ENCODE results near the gene SLC24A1. TPM values are rescaled to one million over a fixed set of nuclear protein-coding genes. Genes with fewer than 3 reads are reported as not detected.

SLC24A1 gene
- 7.9 and 8.2 TPM in 2 replicates for total RNA-seq (2014; rRNA removed; shearing (Covaris generic))

DNA sequence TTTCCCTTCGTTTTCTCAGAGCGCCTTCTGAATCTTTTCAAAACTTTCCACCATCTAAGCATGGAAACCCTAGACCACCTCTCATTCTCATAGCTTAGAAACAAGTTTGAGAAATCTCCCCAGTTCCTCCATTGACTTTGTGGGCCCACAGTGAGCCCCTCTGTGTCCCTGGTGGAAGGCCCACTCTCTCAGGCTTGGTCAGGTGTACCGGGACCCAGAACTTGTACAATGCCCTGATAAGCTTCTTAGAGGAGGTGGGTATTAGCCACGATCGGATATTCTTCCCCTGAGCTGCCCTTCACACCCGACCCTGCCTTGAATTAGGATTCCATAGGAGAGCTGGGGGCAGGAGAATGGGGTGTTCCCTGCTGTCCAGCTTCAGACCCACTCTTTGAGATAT lies at the start of gene SLC24A1:
Gene SLC24A1 (plus strand): TSS at position 301 of the 400 bp plus-strand sequence. CDS start 2,143 bp downstream, outside the sequence.
- in situ Hi-C loops (cut with HindIII; ENCODE audit: low sequenced_read_pairs), result no loop called here
- DNase-seq (ENCODE audit: low spot score), result no peak

DNA sequence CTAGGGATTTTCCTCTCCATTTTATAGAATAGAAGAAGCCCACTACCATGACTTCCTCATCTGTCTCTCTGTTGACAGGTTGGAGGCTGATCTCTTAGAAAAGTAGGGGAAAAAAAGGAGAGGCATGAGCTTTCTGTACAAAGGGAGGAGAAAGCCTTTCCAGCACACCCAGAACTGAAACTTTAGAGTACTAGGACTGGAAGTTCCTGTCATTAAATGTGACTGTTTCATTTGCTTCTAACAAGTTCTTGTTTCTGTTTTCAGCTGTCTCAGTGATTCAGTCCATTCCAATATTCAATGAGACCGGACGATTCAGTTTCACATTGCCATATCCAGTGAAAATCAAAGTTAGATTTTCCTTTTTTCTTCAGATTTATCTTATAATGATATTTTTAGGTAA lies 49.8 kb upstream of the SLC24A1 start:
- no peak for DNase-seq (ENCODE audit: low spot score)
- in situ Hi-C loops (cut with HindIII; ENCODE audit: low sequenced_read_pairs), result no loop called here

DNA sequence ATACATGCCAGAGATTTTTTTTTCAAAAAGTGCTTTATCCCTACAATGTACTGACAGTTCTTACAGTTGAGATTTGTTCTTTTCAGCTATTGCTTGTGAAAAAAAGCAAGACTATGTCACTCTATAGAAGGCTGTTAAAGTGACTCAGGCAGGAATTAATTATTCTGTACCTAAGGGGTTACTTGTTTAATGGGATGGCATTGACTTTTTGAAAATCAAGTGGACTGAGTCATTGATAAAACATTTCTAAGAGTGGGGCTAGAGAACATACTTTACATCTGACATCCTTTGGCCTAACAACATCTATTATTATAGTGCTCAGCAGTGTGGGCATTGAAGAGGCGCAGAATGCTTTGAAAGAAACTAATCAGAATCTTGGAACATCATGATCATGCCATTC lies 45.1 kb upstream of the SLC24A1 start:
- no peak for DNase-seq (ENCODE audit: low spot score)
- in situ Hi-C loops (cut with HindIII; ENCODE audit: low sequenced_read_pairs), result no loop called here

DNA sequence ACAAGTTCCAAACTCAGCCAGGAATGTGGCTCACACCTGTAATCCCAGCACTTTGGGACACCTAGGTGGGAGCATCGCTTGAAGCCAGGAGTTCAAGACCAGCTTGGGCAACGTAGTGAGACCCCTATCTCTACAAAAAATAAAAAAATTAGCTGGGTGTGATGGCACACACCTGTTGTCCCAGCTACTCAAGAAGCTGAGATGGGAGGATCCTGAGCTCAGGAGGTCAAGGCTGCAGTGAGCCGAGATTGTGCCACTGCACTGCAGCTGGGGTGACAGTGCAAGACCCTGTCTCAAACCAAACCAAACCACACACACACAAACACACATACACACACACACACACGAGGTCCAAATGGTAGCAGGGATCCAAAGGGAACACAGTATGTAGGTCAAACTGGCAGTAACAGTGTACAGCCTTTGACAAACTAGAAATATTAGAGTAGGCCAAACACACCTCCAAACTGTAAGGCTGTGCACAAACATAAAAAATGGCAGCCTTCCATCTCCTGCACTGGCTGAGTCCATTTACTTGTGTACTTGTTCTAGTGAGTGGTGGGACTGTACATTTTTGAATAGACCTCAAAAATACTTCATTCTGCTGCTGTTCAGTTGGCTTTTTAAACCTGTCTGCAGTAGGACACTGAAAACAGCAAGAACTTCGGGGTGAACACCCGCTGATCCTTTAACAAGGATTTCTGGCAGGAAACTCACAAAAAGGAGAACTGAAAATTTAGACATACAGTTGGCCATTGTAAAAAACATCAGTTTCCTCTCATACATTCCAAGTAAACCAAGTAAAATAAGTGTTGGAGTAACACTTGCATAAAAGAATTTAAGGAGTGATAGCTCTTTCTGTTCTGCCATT lies 44.4 kb upstream of the SLC24A1 start:
- in situ Hi-C loops (cut with HindIII; ENCODE audit: low sequenced_read_pairs), result no loop called here
- DNase-seq (ENCODE audit: low spot score), result no peak

DNA sequence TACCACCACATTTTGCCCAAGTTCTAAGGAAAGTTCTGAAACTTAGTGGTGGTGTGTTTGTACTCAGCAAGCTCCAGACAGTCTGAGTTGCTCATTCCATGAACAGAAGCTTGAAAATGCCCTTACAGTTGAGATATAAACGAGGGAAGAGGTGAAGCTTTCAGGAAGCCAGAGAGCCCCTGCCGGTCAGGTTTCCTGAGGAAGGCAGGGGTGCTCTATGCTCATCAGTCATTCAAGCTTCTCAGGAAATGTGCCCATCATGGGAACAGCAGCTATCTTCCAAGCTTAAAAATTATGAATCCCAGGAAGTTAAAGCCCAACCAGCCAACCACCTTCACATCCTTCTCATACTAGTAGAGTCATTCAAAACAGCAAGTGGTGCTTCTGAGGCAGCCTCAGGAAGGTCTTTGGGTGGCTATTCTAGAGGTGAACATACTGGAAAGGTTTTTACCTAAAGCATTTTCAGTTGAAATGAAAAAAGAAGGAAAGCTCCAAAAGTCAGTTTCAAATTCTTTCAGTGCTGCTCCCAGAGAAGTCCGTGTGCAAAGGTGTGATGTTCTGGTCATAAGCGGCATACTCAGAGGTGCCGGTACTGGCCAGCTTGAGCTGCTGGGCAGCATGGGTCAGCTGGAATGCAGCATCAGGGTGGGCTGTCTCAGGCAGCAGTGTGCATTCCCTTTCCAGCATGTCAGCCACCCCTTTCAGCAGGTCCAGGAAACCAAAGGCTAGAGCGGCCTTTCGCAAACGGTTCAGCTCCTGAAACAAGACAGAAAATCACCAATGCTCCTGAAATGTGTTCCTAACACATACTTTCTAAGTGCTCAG lies 42.6 kb upstream of the SLC24A1 start:
- no peak for DNase-seq (ENCODE audit: low spot score)
- in situ Hi-C loops (cut with HindIII; ENCODE audit: low sequenced_read_pairs), result no loop called here

DNA sequence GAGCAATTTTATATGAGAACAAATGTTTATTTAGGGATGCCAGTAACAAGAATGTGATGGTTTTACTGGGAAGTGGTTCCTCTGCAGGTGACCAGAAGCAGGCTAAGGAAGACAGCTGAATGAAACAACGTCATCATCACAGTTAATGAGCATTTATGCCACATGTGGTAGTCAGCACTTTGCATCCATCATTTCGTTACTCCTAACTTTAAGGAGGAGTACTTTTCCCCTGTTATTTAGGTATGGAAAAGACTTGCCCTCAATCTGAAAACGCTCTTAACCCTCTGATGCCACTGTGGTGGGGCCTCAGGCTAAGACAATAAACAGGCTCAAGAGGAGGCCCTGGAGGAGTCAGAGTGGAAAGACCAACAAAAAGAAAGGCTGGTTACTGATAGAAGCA lies 42.0 kb upstream of the SLC24A1 start:
- in situ Hi-C loops (cut with HindIII; ENCODE audit: low sequenced_read_pairs), result no loop called here

DNA sequence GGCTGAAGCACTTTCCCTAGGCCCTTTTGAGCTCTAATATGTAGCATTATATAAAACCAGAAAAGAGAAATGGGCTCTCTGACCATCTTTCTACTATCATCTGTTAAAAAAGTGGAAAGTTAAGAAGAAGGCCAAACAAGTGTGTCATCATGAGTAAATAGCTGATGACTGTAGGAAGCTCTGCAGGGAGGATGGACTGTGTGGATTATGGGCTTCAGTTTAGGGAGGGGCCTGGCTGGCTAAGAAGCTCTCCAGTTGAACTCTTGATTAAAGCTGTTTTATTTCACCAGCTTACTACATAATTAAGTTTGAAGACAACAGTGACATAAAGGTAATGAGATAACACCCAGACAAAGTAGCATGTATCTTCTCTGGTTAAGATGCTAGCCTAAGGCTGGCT lies 41.5 kb upstream of the SLC24A1 start:
- DNase-seq (ENCODE audit: low spot score), result no peak
- in situ Hi-C loops (cut with HindIII; ENCODE audit: low sequenced_read_pairs), result no loop called here

More for the DNA sequence above, 42.0 kb upstream of the SLC24A1 start:
- no peak for DNase-seq (ENCODE audit: low spot score)

DNA sequence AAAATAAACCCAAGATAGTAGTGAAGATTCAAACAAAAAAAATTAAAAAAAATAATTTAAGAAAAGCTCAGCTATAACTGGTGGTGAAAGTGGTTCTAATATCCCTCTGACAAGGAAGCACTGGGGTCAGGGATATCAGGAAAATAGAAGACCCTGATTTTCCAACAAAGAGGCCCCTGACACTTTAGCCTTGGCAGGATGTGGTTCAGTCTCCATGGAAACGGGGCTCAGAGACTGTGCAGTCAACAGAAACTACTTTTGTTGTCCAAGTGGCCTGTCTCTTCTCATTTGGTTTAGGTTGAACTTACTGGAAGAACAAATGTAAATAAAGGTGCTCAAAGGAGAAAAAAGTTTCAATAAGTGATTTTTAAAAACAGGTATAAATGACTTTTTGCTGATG lies 38.0 kb upstream of the SLC24A1 start:
- no peak for DNase-seq (ENCODE audit: low spot score)
- in situ Hi-C loops (cut with HindIII; ENCODE audit: low sequenced_read_pairs), result no loop called here

DNA sequence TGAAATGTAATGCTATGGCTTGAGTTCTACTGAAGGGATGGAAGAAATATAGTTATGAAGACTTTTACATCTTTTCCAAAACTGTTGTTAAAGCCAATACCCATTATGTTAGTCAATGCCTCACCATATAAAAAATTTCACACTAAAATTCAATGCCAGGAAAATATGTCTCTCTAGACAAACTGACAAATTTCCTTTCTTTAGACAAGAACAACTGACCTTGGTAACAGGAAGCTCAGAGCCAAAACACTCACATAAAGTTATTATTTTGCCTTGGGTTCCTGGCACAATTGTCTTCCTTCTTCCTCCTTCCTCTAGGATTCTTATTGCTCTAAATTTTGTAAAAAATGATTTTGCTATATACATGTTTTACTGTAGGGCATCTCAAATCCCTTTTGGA lies 37.5 kb upstream of the SLC24A1 start:
- in situ Hi-C loops (cut with HindIII; ENCODE audit: low sequenced_read_pairs), result no loop called here
- DNase-seq (ENCODE audit: low spot score), result no peak

DNA sequence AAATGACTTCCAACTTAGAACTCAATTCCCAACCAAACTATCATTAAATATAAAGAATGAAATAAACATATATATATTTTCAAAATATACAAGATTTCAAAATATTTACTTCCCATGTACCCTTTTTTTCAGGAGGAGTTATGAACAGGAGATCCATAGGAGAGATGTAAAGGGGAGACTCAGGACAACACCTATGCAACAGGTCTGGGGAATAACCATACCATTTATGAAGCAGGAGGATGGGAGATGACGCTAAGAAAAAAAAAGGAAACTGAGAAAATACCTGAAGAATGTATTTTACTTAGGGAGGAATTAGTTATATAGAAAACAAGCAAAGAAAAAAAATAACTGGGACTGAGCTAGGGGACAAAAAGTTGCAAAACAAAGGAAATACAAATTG lies 34.6 kb upstream of the SLC24A1 start:
- no peak for DNase-seq (ENCODE audit: low spot score)
- in situ Hi-C loops (cut with HindIII; ENCODE audit: low sequenced_read_pairs), result no loop called here

DNA sequence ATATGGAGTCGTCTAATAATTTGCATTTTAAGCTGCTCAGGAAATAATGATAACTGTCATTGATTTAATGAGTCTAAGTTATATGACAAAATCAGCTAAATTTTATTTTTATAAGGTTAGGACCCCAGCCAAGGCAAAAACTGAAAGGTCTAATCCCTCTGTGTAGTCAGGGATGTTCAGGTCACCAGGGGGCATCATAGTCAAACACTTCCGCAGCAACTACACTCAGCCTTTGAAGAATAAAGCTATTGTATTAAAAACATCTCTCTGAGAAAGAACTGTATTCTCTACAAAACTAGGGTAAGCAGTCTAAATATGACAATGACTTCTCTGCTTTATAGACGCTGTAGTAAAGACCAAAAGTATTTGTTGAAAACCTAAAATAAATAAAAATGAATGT lies 25.8 kb upstream of the SLC24A1 start:
- DNase-seq (ENCODE audit: low spot score), result no peak
- in situ Hi-C loops (cut with HindIII; ENCODE audit: low sequenced_read_pairs), result no loop called here

DNA sequence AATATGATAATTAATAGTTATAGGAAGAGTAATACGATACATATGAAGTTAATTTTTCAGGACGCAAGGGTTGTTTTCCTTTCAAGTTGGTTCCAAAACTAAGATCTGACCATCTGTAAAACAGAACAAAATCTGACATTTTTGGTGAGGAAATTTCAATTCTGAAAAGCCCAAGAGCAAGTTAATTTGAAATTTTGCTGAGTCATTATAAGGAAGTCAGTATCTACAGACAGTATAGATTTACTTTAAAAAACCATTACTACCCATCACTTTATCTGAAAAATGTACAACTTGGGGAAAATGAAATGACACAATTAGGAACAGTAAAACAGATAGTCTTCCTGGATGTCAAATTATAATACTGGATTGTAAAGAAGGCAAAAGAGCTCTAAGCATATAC lies 23.3 kb upstream of the SLC24A1 start:
- in situ Hi-C loops (cut with HindIII; ENCODE audit: low sequenced_read_pairs), result no loop called here
- no peak for DNase-seq (ENCODE audit: low spot score)

DNA sequence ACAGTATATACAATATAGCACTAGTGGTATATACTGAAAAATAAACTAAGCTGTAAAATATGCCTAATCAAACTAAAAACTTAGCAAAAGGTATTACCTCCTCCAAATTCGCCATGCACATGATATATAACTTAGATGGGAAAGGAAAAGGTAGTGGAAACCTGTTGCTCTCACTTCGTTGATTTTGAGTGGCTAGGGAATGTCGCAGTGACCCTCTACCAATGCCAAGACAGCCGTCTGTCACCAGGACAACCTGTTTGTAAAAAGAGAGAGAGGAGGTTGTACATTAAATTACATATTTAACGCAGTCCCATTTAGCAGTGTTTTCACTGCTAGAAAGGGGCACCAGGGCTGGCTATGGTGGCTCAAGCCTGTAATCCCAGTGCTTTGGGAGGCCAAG lies 22.1 kb upstream of the SLC24A1 start:
- no peak for DNase-seq (ENCODE audit: low spot score)
- in situ Hi-C loops (cut with HindIII; ENCODE audit: low sequenced_read_pairs), result no loop called here

DNA sequence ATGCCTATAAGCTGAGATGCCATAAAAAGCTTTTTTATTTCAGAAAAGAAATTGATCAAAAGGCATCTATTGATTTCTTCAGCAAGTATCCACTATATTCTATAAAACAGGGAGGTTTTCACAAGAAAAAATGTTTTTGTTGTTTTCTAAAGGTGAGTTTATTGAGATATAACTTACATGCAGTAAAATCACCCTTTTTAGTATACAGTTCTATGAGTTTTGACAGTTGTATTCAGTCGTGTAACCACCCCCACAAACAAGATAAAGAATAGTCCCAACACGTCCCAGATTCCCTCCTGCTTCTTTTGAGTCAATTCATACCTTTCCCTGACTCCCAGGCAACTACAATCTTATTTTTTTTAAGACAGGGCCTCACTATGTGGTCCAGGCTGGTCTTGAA lies 18.6 kb upstream of the SLC24A1 start:
- in situ Hi-C loops (cut with HindIII; ENCODE audit: low sequenced_read_pairs), result no loop called here

DNA sequence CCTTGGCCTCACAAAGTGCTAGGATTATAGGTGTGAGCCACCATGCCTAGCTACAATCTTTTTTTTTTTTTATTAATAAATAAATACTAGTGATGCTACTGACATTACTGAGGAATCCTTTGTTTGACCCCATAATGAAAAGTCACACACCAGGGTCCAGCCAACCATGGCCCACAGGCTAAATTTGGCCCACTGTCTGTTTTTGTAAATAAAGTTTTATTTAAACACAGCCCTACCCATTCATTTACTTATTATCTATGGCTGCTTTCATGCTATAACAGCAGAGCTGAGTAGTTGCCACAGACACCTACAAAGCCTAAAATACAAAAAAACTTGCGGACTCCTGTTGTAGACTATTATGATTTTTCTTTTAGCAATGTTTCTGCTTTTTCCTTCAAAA lies 18.2 kb upstream of the SLC24A1 start:
- in situ Hi-C loops (cut with HindIII; ENCODE audit: low sequenced_read_pairs), result no loop called here
- DNase-seq (ENCODE audit: low spot score), result no peak

More for the DNA sequence above, 18.6 kb upstream of the SLC24A1 start:
- no peak for DNase-seq (ENCODE audit: low spot score)

DNA sequence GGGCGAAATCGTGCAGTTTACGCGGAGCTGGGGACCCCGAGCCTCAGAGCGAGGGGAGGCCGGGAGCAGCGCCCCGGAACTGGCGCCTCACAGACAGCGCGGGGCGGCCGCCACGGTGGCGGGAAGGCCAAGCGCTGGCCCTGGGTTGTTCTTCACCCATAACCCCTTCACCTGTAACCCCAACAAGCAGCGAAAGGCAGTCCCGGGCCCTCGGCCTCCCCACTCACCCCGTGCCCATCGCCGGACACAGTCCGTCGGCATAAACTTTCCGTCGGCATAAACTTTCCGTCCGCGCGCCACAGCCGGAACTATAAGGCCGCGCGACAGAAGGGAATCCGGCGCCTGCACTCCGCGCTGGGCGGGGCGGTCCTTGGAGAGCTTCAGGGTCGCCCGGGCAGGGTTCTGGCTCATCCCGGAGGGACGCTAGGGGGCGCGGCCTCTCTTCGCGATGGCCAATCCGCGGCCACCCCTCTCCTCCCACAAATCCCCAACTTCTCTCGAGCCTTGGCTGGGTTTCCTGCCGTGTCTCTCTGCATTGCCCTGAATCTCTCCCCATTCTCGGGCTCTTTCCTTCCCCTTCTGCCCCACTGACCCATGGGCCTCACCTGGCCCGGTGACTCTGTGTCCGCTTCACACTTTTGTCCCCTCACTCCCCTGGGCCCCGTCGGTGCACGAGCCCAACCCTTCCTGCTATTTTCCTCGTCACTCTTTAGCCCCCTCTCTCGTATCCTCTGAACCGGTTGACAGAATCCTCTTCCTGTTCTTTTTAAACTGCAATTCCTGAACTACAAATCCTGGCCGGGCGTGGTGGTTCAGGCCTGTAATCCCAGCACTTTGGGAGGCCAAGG lies 10.6 kb upstream of the SLC24A1 start, which contains the start of gene INTS14:
Gene INTS14 (minus strand): TSS at position 261 of the 848 bp plus-strand sequence. CDS start 3,751 bp downstream, outside the sequence.
- DNase-seq (ENCODE audit: low spot score), result peak; percentile 97
- in situ Hi-C loops (cut with HindIII; ENCODE audit: low sequenced_read_pairs), result no loop called here

DNA sequence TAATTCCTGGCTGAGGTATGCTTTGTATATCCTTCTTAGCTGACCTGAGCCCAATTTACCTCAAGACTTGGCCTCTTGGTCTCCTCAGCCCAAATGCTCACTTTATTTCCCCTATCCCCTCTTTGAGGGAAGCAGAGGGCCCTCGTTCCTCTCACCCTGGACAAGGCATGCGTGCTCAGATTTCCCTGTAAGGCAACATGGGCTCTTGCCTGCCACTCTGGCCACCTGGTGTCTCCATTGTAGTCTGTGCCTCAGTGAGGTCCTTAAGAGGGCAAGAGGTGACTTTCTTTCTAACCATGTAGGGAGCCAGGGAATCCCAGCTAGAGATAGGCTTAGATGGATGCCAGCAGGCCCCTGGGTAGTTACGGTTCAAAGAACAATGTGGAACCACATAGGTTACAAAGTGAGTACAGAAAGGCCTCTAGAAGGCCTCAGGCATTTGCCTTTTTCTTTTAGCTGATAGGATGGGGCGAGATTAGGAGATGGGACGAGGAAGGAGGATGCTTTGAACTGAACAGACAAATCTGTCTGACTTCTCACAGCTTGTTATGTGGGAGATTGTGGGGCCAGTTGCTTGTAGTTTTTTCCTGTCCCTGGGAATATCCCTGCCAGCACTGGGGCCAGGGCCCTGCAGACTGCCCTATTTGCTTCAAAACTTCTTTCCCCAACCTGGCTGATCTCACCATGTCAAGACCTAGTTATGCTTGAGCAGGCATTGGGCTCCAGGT lies 9.7 kb upstream of the SLC24A1 start:
- peak; percentile 3 for DNase-seq (ENCODE audit: low spot score)
- in situ Hi-C loops (cut with HindIII; ENCODE audit: low sequenced_read_pairs), result no loop called here

DNA sequence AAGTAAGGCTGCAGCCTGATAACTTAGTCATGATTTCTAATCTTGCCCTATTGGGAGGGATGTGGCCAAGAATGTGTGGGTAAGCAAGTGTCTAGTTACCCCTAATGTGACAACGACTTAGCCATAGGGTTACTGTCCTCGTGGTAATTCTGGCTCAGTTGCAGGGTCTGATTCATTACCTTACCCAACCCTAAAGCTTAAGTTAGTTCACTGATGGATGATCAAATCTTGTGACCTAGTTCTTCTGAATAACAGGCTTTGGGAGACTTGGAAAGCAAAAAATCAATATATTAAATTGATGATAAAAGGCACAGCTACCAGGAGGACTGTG lies 9.2 kb upstream of the SLC24A1 start:
- no peak for DNase-seq (ENCODE audit: low spot score)
- in situ Hi-C loops (cut with HindIII; ENCODE audit: low sequenced_read_pairs), result no loop called here
